Measurements from ENCODE around the gene CYB5R3.
"Not testable (repeated sequence)": the region's sequence is repeated elsewhere in the genome, so short reads cannot be mapped to it uniquely, and the experiment has no call there.

CYB5R3 gene

DNA sequence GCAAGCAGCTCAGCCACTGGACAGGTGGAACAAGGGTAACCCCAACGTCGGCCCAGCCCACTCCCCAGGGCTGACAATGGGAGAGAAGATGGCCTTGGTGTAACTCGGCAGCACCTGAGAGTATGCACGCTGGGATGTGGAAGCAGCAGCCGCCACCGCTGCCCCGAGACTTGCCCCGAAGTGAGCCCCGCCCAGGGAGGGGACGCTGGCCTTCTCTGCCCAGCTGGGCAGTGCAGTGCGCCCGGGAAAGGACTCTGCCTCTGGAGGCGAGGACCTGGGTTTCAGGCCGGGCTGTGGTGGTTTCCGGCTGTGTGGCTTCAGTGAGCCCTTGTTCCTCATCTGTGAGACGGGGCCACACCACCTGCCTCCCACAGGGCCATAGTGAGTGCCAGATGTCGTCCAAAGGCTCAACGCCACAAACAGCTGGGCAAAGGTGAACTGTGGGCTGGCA lies 25.9 kb downstream of the CYB5R3 start:
- DNase-seq (ENCODE audit: low read depth) = no peak

DNA sequence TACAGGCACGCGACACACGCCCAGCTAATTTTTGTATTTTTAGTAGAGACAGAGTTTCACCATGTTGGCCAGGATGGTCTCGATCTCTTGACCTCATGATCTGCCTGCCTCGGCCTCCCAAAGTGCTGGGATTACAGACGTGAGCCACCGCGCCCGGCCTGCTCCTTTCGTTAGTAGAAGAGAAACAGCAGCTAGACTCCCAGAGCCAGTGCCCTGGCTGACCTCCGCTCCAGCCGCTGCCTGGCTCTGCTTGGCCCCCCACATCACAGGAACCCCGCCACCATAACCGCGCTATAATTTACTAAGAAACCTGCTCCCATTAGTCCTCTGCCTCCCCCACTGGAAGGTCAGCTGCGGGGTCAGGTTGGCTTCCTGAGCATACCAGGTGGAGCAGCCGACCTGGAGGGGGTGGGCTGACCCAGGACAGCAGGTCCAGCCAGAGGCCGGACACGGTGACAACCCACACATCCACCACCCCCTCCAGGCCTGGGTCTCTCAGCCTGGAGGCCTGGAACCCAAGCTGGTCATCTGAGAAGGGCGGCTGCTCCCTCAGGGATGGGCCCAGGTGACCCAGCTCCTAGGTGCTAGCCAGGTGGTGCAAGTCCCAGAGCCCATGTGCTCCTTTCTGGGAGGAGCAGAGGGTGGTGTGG lies 27.0 kb downstream of the CYB5R3 start:
- no peak for DNase-seq (ENCODE audit: low read depth)

DNA sequence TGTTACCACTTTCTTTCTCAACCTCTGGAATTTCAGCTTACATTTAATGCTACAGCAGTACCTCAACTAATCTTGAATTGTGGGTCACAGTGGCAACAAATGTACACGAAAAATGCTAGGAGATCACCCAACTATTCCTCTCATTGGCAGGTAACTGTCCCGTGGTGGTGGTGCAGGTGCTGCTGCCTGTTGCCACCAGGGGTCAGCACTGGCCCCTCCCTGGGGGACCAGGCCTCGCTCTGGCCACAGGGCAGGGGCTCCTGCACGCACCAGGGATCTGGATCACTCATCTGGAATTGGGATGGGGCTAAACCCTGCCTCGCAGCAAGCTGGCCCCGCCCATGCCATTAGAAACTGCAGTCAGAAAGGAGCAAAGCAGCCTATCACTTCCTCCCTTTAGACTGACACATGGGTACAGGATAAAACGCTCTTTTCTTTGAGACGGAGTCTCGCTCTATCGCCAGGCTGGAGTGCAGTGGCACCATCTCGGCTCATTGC lies 27.6 kb downstream of the CYB5R3 start:
- no peak for DNase-seq (ENCODE audit: low read depth)

DNA sequence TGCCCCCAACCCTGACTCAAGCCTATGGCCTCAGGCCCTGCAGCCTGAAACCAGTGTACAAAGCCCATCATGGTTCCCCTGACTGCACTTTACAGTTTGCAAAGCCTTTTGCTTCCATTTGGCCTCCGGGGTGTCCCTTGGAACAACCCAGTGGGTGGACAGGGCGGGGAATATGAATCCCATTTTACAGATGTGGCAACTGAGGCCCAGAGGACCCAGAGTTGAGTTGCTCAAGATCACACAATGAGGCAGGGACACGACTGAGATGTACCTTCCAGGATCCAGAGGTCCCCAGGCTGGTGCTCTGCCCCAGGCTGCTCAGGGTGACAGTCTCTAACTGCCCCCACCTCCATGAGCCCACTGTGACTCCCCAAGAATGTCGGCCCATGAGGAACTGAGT lies 29.1 kb downstream of the CYB5R3 start:
- DNase-seq (ENCODE audit: low read depth) = no peak

DNA sequence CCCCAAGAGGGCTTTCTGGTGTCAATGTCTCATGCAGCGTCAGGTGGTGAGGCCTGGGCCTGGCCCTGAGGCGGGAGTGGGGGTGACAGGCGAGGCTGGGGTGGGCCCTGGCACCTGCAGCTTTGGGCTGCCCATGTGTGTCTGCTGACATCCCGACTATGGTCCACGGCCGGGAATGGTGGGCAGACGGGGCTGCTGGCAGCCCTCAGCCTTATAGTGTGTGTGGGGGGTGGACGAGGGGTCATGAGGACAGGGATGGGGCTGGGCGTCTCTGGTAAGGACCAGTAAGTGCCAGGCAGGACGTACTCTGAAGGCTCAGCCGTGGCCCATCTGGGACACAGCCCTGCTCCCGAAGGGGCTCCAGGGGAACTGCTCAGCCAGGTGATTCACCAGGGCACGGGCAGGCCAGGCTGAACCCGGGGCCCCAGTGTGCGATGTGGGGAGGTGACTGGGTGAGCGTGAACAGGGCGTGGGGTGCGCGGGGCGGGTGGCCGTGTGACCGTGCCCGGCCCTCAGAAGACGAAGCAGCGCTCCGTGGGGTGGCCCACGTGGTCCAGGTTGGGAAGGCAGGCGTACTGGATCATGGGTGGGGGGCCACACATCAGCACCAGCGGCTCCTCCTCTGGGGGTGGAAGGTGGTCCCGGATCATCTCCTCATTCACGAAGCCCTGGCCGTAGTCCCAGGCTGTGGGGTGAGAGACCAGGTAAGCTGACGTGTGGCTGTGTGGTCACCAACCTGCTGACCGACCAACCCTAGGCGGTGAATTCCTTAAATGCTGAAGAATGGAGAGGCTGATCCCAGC lies 29.7 kb downstream of the CYB5R3 start:
- DNase-seq (ENCODE audit: low read depth) = no peak

DNA sequence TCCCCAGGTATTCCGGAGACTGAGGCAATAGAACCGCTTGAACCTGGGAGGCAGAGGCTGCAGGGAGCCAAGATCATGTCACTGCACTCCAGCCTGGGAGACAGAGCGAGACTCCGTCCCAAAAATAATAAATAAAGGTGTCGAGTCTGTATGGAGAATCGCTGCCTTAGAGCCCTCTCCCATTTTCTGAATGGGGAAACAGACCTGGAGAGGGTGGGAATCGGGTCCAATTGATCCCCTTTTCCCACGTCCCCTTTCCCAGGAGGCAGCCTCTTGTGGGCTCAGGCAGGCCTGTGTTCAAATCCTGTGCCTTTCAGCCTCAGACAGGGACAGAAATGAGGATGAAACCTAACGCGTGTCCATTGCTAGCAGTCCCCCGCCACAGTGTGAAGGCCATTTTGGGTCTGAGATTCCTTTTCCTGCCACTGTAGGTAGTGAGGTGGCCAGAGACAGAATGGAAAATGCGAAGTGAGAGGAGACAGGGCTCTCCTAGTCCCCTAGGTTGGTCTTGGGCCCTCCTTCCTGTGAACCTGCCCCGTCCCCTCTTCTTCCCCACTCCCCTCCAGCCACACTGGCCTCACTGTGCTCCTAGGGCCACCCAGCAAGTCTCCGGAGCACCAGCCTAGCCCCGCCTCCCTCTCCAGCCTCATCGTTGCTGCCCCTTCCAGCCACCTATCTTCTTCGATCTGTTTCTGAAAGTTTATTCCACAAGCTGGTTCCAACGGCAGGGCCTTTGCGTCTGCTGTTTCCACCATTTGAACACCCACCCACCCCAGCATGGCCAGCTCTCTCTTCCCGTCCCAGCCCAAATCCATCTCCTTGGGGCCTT lies 31.8 kb downstream of the CYB5R3 start:
- no peak for DNase-seq (ENCODE audit: low read depth)

DNA sequence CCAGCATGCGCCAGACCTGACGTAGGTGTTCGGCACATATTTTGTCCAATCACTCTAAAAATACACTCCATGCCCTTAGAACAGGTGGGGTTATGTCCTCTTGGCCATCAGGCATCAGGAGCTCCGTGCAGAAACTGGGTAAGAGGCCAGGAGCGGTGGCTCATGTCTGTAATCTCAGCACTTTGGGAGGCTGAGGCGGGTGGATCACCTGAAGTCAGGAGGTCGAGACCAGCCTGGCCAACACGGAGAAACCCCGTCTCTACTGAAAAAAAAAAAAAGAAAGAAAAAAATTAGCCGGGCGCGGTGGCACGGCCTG lies 33.4 kb downstream of the CYB5R3 start:
- DNase-seq (ENCODE audit: low read depth) = not testable (repeated sequence)

DNA sequence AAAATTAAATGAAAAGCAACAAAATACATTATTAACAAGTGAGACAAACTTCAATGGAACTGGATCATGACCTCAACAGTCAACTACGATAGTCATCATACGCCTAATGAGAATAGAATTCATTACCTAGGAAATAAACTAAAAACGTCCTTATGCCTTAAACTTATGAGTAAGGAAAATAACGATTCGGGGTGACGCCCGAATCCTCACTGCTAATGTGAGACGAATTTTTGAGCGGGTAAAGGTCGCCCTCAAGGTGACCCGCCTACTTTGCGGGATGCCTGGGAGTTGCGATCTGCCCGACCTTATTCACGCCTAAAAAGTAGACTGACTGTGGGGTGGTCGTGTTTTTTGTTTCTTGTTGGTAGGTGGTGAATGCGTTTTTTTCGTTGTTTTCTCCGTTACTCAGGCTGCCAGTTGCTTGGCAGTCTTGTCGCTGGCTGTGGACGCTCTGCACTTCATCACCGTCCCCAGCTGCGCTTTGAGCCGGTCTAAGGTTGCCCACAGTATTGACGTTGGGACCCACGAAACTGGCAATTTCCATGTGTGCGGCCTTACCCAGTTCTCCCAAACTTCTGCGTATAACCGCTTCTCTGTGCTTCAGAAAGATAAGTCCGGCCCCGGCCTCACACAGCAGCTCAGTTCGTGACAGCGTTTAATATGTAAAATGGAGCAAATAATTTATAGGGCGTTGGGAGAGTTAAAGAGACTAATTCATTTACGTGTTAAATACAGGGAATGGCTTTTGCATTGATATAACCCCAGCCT lies 33.9 kb downstream of the CYB5R3 start:
- peak; percentile 94 for DNase-seq (ENCODE audit: low read depth)

DNA sequence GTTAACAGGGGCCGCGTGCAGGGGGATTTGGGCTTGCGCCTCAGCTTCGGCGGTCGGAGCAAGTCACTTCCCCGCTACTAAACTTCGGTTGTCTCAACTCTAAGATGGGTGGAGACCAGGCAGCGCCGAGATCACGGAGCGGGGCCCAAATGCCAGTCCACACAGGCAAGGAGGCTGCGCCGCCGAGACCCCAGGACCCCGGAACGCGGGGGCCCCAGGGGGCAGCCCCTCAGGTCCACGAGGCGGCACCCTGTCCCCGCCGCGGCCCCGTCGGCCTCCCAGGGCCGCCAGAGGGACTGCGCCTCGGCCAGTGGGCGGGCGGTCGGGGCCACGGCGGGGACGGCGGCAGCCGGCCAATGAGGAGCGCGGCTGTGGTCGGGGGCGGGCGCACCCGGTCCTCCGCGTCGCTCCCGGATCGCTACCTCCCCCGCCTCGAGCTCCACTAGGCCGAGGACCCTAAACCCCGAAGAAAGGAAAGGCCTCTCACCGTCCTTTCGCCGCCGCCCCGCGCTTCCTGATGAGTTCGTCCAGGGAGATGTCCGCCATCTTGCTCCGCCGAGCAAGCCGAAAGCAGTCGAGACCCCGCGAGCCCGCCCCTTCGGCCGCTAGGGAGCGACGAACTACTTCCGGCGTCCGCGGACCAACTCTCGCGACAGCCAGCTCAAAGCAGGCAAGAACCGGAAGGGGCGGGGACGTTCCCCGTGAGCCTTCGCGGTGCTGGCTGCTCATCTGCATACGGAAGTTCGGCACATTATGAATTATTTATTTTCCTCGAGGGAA lies 34.7 kb downstream of the CYB5R3 start, which contains the start of gene POLDIP3:
Gene POLDIP3 (minus strand): TSS at position 572 of the 780 bp plus-strand sequence. CDS start 26 bp downstream, at position 546.
- peak; percentile 95 for DNase-seq (ENCODE audit: low read depth)

DNA sequence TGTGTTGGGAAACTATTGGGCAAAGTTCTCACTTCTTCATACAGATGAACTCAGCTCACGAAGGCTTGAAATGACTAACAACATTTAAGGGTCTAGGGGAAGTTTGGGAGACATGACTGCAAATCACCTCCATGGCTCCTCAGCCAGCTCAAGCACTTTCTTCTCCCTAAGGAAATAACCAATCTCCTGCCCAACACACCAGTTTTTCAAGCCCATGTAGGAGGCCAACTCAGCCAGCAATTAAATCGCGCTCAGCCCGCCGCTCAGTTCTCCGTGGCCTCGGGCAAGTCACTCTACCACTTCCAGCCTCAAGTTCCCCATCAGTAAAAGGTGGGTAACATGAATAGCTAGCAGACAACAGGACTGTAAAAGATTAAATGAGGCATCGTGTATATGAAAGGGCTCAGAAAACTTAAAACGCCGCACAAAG lies 35.3 kb downstream of the CYB5R3 start:
- no peak for DNase-seq (ENCODE audit: low read depth)

DNA sequence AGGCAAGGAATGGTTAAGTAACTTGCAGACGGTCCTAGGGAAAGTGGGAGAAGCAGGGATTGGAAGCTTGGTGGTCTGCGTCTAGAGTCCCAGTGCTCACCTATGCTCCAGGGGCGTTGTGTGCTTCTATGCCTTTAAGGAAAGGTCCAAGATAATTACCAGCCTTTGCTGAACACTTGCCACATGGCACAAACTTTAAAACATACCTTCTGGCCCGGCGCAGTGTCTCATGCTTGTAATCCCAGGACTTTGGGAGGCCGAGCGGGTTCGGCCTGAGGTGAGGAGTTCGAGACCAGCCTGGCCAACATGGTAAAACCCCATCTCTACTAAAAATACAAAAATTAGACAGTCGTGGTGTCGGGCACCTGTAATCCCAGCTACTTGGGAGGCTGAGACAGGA lies 36.9 kb downstream of the CYB5R3 start:
- no peak for DNase-seq (ENCODE audit: low read depth)

DNA sequence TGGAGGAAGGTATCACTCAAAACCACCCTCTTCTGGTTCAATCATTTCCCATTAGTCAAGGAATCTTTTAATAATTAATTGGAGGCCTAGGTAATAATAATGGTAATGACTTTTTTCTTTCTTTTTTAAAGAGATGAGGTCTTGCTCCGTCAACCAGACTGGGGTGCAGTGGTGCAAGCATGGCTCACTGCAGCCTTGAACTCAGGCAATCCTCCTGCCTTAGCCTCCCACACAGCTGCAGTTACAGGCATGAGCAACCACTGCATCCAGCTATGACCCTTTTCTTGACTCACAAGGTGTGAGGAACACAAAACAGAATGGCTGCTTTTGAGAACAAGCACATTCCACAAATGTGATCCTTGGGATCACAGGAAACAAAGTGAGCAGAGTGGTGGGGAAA lies 38.1 kb downstream of the CYB5R3 start:
- no peak for DNase-seq (ENCODE audit: low read depth)

DNA sequence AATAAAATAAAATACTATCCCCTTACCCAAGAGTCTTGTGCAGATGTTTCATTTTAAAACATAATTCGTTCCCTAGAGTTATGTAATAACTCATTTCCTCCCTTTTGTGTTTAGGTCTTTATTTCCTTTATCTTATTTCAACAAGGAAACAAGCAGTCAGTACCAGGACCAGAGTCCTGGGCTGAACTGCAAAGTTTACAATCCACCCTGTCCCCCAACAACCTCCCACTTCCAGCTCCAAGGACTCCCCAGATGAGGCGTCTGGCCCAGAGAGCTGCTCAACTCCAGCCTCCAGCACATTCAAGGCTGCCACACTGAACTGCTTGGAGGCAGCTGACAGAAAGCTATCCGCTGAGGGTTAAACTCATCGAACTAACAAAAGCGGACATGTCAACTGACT lies 39.0 kb downstream of the CYB5R3 start:
- no peak for DNase-seq (ENCODE audit: low read depth)

DNA sequence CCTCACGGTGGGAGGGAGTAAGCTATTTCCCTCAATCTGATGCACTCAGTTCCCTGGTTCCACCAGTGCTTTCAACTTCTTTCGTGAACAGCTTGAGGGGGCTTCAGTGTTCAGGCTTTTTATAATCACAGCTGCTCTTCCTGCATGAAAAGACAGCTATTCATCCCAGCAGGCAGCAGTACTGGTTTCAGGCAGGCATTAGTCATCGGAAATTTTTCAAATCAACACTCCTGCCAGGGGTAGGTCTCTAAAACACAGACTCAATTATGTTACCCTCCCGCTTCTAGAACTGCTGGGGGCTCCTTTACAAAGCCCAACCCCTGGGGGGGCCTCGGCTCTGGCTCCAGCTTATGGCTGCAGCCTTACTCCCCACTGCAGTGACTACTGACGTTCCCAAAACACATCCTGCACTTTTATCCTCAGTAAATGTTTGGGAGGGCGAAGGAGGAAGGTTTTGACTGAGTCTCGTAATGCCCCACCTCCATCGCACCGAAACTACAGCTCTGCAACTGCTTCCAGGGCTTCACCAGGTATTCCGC lies 40.3 kb downstream of the CYB5R3 start:
- no peak for DNase-seq (ENCODE audit: low read depth)

DNA sequence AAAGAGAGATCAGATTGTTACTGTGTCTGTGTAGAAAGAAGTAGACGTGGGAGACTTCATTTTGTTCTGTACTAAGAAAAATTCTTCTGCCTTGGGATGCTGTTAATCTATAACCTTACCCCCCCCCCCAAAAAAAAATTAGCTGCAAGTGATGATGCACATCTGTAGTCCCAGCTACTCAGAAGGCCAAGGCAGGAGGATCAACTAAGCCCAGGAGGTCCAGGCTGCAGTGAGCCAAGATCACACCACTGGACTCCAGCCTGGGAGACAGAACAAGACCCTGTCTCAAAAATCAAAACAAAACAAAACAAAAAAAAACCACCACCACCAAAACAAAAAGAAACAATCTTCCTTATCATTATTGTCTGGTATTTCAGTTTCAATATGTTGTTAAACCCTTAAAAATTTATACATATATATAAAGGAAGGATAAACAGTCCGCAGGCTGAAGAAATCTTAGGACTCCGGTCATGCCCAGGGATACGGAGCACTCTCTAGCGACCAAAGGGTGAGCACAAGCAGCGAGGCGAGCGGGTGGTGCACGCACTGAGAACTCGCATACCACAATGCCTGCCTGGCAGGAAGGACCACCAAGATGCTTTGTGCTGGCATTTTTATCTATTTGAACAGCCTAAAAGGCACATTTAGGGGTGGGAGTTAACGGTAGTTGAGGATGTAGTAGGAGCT lies 40.9 kb downstream of the CYB5R3 start:
- DNase-seq (ENCODE audit: low read depth) = no peak

DNA sequence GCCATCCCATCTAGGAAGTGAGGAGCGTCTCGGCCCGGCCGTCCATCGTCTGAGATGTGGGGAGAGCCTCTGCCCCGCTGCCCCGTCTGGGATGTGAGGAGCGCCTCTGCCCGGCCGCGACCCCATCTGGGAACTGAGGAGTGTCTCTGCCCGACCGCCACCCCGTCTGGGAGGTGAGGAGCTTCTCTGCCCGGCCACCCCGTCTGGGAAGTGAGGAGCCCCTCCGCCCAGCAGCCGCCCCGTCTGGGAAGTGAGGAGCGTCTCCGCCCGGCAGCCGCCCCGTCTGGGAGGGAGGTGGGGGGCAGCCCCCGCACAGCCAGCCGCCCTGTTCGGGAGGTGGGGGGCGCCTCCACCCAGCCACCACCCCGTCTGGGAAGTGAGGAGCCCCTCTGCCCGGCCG lies 41.6 kb downstream of the CYB5R3 start:
- DNase-seq (ENCODE audit: low read depth) = not testable (repeated sequence)

DNA sequence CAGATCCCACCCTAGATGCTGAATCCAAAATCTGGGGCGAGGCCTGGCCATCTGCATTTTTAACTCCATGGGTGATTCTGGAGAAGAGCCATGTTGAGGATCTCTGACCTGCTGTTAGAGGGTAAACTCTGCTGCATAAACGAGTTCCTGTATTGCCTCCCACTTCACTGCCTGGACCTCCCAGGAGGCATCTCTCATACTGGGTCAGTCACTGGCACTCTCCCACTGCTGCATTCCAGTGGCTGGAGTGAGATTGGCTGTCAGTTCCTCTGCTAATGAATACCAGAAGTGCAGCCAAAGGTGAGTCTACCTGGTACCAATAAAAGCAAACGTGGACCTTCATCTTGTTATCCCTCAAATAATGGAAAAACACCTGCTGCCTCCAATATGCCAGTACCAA lies 44.8 kb downstream of the CYB5R3 start:
- DNase-seq (ENCODE audit: low read depth) = no peak

DNA sequence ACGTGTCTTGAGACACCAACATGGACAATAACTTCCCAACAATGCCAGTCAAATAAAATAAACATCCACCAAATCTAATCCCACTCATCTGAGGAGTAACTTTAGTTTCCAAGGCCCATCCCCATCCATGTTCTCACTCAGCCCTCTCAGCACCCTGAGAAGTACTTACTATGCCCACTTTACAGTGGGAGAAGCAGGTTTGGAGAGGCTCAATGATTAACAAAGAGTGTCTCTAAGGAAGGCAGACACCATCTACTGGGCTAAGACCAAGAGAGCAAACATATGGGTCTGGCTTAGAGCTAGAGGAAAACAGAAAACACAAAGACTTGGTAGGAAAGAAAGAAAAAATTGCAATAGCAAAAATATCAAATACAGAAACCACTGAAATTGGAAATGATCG lies 45.8 kb downstream of the CYB5R3 start:
- DNase-seq (ENCODE audit: low read depth) = no peak

DNA sequence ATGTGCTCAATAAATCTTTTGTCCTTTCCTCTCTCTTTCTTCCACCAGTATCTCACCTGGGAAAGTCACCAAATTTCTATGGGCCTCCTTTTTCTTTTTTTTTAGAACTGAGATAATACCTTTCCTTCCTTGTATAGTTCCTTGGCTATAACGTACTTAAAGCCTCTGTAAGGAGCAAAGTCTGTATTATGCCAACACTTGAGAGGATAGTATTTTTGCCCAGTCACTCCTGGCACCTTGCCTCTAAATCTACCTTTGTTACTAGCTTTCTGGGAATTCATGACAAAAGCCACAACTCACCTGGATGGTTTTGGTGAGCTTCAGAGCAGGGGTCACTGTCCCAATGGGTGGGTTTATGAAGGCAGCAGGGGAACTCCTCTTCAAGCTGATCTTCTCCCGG lies 46.7 kb downstream of the CYB5R3 start:
- DNase-seq (ENCODE audit: low read depth) = no peak

DNA sequence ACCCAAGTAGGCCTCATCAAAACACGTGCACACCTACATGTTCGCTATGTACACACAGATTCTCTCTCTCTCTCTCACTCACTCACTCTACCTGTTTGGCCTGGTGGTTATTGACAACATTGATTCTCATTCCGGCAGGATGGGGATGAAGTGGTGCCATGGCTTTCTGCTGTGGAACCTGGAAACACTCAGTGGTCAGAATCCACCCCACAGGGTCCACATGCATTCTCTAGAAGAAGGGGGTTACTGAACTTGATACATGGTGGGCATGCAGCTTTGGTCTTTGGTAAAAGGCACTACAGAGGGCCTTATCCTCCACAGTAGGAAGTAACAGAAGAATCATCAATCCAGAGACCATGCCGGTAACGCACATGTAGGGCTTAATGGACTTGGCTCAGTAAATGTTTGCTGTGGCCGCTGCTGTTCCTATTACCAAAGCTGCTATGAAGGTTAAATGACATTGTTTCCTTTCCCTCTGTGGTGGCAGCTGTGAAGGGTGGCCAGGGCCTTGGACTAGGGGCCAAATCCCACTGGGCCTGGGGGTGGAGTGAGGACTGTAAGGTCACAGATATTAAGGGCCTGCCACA lies 47.2 kb downstream of the CYB5R3 start:
- DNase-seq (ENCODE audit: low read depth) = no peak

All from HS-5 (cell line).